Mesenchymal stem cell (in vitro differentiated cells and primary cell): ENCODE data around the gene HOXD9.

Experiments used
- DNase-seq: peaks from one replicate; pipeline ENCODE4 v3.0.0-alpha.2; 2013
- H2AFZ ChIP-seq: one replicate; pipeline ENCODE4 v1.6.1; 2013; ENCODE audit warnings: low read depth, mild to moderate bottlenecking, control low read depth, inconsistent platforms, low read length, moderate library complexity
- H2AK5ac ChIP-seq: 2 replicates; pipeline ENCODE4 v1.6.1; 2013; ENCODE audit warnings: low read length, moderate library complexity, mild to moderate bottlenecking, inconsistent platforms; ENCODE audit not compliant: severe bottlenecking
- H2BK120ac ChIP-seq: one replicate; pipeline ENCODE4 v1.6.1; 2013; ENCODE audit warnings: low read depth, mild to moderate bottlenecking, inconsistent platforms, low read length, moderate library complexity
- H2BK12ac ChIP-seq, 2 experiments: one replicate each; pipeline ENCODE4 v1.6.1; 2013; ENCODE audit warnings: inconsistent platforms in 2 of 2, low read length in 2 of 2, mild to moderate bottlenecking in 2 of 2, moderate library complexity in 2 of 2, control low read depth in 1 of 2
- H2BK15ac ChIP-seq: one replicate; pipeline ENCODE4 v1.6.1; 2013; ENCODE audit warnings: mild to moderate bottlenecking, low read depth, inconsistent platforms; ENCODE audit not compliant: poor library complexity, severe bottlenecking
- H2BK5ac ChIP-seq: 2 replicates; pipeline ENCODE4 v1.6.1; 2013; ENCODE audit warnings: low read depth, mild to moderate bottlenecking, low read length, control low read depth, inconsistent platforms; ENCODE audit not compliant: poor library complexity, severe bottlenecking
- H3K14ac ChIP-seq, 2 experiments: one replicate each; pipeline ENCODE4 v1.6.1; 2013; ENCODE audit warnings: inconsistent platforms in 2 of 2, low read length in 2 of 2, control low read depth in 1 of 2, mild to moderate bottlenecking in 1 of 2, moderate library complexity in 1 of 2
- H3K18ac ChIP-seq, 2 experiments: one replicate each; pipeline ENCODE4 v1.6.1; 2013; ENCODE audit warnings: inconsistent platforms in 2 of 2, low read length in 2 of 2, control low read depth in 1 of 2, low read depth in 1 of 2, mild to moderate bottlenecking in 1 of 2
- H3K23ac ChIP-seq, 2 experiments: one replicate each; pipeline ENCODE4 v1.6.1; 2013; ENCODE audit warnings: inconsistent platforms in 2 of 2, low read length in 2 of 2, mild to moderate bottlenecking in 2 of 2, moderate library complexity in 2 of 2, control low read depth in 1 of 2
- H3K27ac ChIP-seq: 2 replicates; pipeline ENCODE4 v1.5.1; 2013; ENCODE audit warnings: mild to moderate bottlenecking, moderate library complexity, low read length, control low read depth, inconsistent platforms; ENCODE audit not compliant: poor library complexity, severe bottlenecking
- H3K27me3 ChIP-seq, 2 experiments: 2 replicates each; pipeline versions ENCODE4 v1.6.1 to v1.7.0; 2013; ENCODE audit warnings: low read length in 2 of 2, mild to moderate bottlenecking in 2 of 2, moderate library complexity in 2 of 2, control low read depth in 1 of 2, inconsistent platforms in 1 of 2; ENCODE audit not compliant: control insufficient read depth in 1 of 2, insufficient read depth in 1 of 2
- H3K36me3 ChIP-seq, 2 experiments: 2 replicates each; pipeline versions ENCODE4 v1.6.1 to v1.7.0; 2013; ENCODE audit warnings: low read length in 2 of 2, control low read depth in 1 of 2, inconsistent platforms in 1 of 2, low read depth in 1 of 2, mild to moderate bottlenecking in 1 of 2; ENCODE audit not compliant: insufficient read depth in 2 of 2, control insufficient read depth in 1 of 2
- H3K4ac ChIP-seq, 2 experiments: one replicate each; pipeline ENCODE4 v1.6.1; 2013; ENCODE audit warnings: inconsistent platforms in 2 of 2, low read length in 2 of 2, mild to moderate bottlenecking in 2 of 2, moderate library complexity in 2 of 2, control low read depth in 1 of 2, low read depth in 1 of 2
- H3K4me1 ChIP-seq: 2 replicates; pipeline ENCODE4 v1.6.1; 2013; ENCODE audit warnings: low read depth, low read length, control low read depth; ENCODE audit not compliant: control insufficient read depth, insufficient read depth
- H3K4me2 ChIP-seq: 2 replicates; pipeline ENCODE4 v1.6.1; 2013; ENCODE audit warnings: low read length, mild to moderate bottlenecking, inconsistent platforms; ENCODE audit not compliant: poor library complexity, severe bottlenecking
- H3K4me3 ChIP-seq, 2 experiments: 2 replicates each; pipeline versions ENCODE4 v1.5.1 to v1.7.0; 2013; ENCODE audit warnings: low read length in 2 of 2, mild to moderate bottlenecking in 2 of 2, control low read depth in 1 of 2, low read depth in 1 of 2; ENCODE audit not compliant: insufficient read depth in 1 of 2
- H3K79me1 ChIP-seq: replicated peaks from 2 replicates; pipeline ENCODE4 v1.6.1; 2013; ENCODE audit warnings: mild to moderate bottlenecking, control low read depth, low read length, inconsistent platforms; ENCODE audit not compliant: poor library complexity, severe bottlenecking
- H3K9ac ChIP-seq: 2 replicates; pipeline ENCODE4 v1.7.0; 2013; ENCODE audit warnings: mild to moderate bottlenecking, low read length, moderate library complexity
- H3K9me3 ChIP-seq: 2 replicates; pipeline ENCODE4 v1.7.0; 2013; ENCODE audit warnings: mild to moderate bottlenecking, low read length; ENCODE audit not compliant: control insufficient read depth
- H4K8ac ChIP-seq: one replicate; pipeline ENCODE4 v1.6.1; 2013; ENCODE audit warnings: inconsistent platforms, mild to moderate bottlenecking, low read length, moderate library complexity
- H4K91ac ChIP-seq: one replicate; pipeline ENCODE4 v1.6.1; 2013; ENCODE audit warnings: mild to moderate bottlenecking, low read length, inconsistent platforms
- WGBS: methylation state at CpG from one replicate; pipeline ENCODE4 v1.1.7; 2013; ENCODE audit warnings: mixed read lengths; 5-methylcytosine and 5-hydroxymethylcytosine counted together

Gene HOXD9

GRCh38 chr2:176158186-176158591 lies 35.7 kb downstream of the HOXD9 start:
- peaks cover 0 to 87% of the 10 kb centered on the region in 2 experiments for H3K27me3 ChIP-seq
- H3K79me1 ChIP-seq, result peaks cover 3% of the 10 kb centered on the region
- no peak overlapping the region for H3K18ac ChIP-seq
- no peak overlapping the region for H3K4me3 ChIP-seq
- H3K27ac ChIP-seq, result no peak overlapping the region
- no peak overlapping the region for H4K91ac ChIP-seq
- peak overlapping the region; percentile 30 for H3K4me2 ChIP-seq
- no peak overlapping the region for H2BK120ac ChIP-seq
- peaks cover 0 to 7% of the 10 kb centered on the region in 2 experiments for H3K36me3 ChIP-seq
- H2AFZ ChIP-seq, result no peak overlapping the region
- no peak overlapping the region for H3K14ac ChIP-seq
- H3K9ac ChIP-seq, result no peak overlapping the region
- no peak overlapping the region for H3K23ac ChIP-seq
- no peak overlapping the region for H2BK15ac ChIP-seq
- H2AK5ac ChIP-seq, result no peak overlapping the region
- peaks cover 26% of the 10 kb centered on the region for H3K4me1 ChIP-seq
- no peak overlapping the region for H2BK5ac ChIP-seq
- no peak for DNase-seq
- no peak overlapping the region for H4K8ac ChIP-seq
- no peaks in the 10 kb centered on the region for H3K9me3 ChIP-seq
- no peak overlapping the region for H2BK12ac ChIP-seq
- WGBS, result 3% methylated on average over 20 of the region's 22 CpGs
- H3K4ac ChIP-seq, result no peak overlapping the region

- H3K27me3 ChIP-seq, result peaks cover 0 to 89% of the 10 kb centered on the region in 2 experiments
- no peak overlapping the region for H2BK5ac ChIP-seq
- H3K9ac ChIP-seq, result no peak overlapping the region
- H3K79me1 ChIP-seq, result peaks cover 3% of the 10 kb centered on the region
- H3K4me2 ChIP-seq, result peak overlapping the region; percentile 18
- H3K4ac ChIP-seq, result no peak overlapping the region
- no peak overlapping the region for H3K27ac ChIP-seq
- no peak overlapping the region for H2AFZ ChIP-seq
- peaks cover 0 to 7% of the 10 kb centered on the region in 2 experiments for H3K36me3 ChIP-seq
- peaks cover 26% of the 10 kb centered on the region for H3K4me1 ChIP-seq
- no peaks in the 10 kb centered on the region for H3K9me3 ChIP-seq
- no peak overlapping the region for H3K4me3 ChIP-seq
- H4K8ac ChIP-seq, result no peak overlapping the region
- H2BK12ac ChIP-seq, result no peak overlapping the region
- no peak overlapping the region for H2BK120ac ChIP-seq
- 7% methylated on average over 33 of the region's 39 CpGs for WGBS
- no peak overlapping the region for H3K18ac ChIP-seq
- H2BK15ac ChIP-seq, result no peak overlapping the region
- no peak overlapping the region for H3K14ac ChIP-seq
- H3K23ac ChIP-seq, result no peak overlapping the region
- DNase-seq, result no peak
- no peak overlapping the region for H2AK5ac ChIP-seq
- no peak overlapping the region for H4K91ac ChIP-seq
These were observed 36.5 kb downstream of the HOXD9 start for GRCh38 chr2:176158855-176159662.

GRCh38 chr2:176159663-176160250 lies 37.2 kb downstream of the HOXD9 start:
- Histone ChIP-seq H3K4me1 (peaks cover 28% of the 10 kb centered on the region), H3K23ac (no peak overlapping the region)

GRCh38 chr2:176160251-176160985 lies 37.9 kb downstream of the HOXD9 start:
- Histone ChIP-seq H2AFZ (no peak overlapping the region), H3K79me1 (peaks cover 3% of the 10 kb centered on the region), H2AK5ac (no peak overlapping the region), H4K91ac (no peak overlapping the region), H3K9ac (peak overlapping the region; percentile 38), H2BK120ac (no peak overlapping the region), H3K14ac (no peak overlapping the region), H2BK5ac (no peak overlapping the region), H3K36me3 (no peaks in the 10 kb centered on the region), H2BK15ac (no peak overlapping the region), H3K23ac (no peak overlapping the region), H3K9me3 (no peaks in the 10 kb centered on the region), H3K4me2 (no peak overlapping the region), H2BK12ac (no peak overlapping the region), H3K27ac (no peak overlapping the region), H3K4me1 (peaks cover 34% of the 10 kb centered on the region), H3K4ac (no peak overlapping the region), H3K18ac (no peak overlapping the region), H3K4me3 (peak overlapping the region in 1 of 2 experiments; percentile 51), H3K27me3 (peaks cover 0 to 97% of the 10 kb centered on the region in 2 experiments), H4K8ac (no peak overlapping the region)
- WGBS, result 4% methylated on average over 47 of the region's 50 CpGs
- no peak for DNase-seq

More at GRCh38 chr2:176159663-176160250, 37.2 kb downstream of the HOXD9 start:
- H3K27me3 ChIP-seq, result peaks cover 0 to 96% of the 10 kb centered on the region in 2 experiments
- peak overlapping the region; percentile 29 for H4K91ac ChIP-seq
- no peak overlapping the region for H2AK5ac ChIP-seq
- no peak overlapping the region for H3K18ac ChIP-seq
- H3K4me2 ChIP-seq, result peak overlapping the region; percentile 42
- no peak overlapping the region for H3K27ac ChIP-seq
- H3K4me3 ChIP-seq, result peak overlapping the region in 1 of 2 experiments; percentile 51
- no peak overlapping the region for H2AFZ ChIP-seq
- 3% methylated on average over 43 of the region's 44 CpGs for WGBS
- peak overlapping the region; percentile 38 for H3K9ac ChIP-seq
- H3K14ac ChIP-seq, result no peak overlapping the region
- H2BK120ac ChIP-seq, result no peak overlapping the region
- H2BK12ac ChIP-seq, result no peak overlapping the region
- H3K9me3 ChIP-seq, result no peaks in the 10 kb centered on the region
- no peak for DNase-seq
- H3K79me1 ChIP-seq, result peaks cover 3% of the 10 kb centered on the region
- no peak overlapping the region for H3K4ac ChIP-seq
- H3K36me3 ChIP-seq, result peaks cover 0 to 4% of the 10 kb centered on the region in 2 experiments
- no peak overlapping the region for H2BK5ac ChIP-seq
- no peak overlapping the region for H4K8ac ChIP-seq
- no peak overlapping the region for H2BK15ac ChIP-seq
